Skeletal muscle tissue (tissue), 4 donors: ENCODE measurements around the gene FER. TPM values are rescaled to one million over a fixed set of nuclear protein-coding genes. Genes with fewer than 3 reads are reported as not detected.

Experiments used
- H3K27ac ChIP-seq: one replicate; pipeline ENCODE4 v1.7.0; 2013; ENCODE audit warnings: mild to moderate bottlenecking, low read depth, low read length, inconsistent platforms
- H3K27me3 ChIP-seq, 3 donors: one replicate each; pipeline ENCODE4 v1.7.0; 2013; ENCODE audit warnings: low read length in 3 of 3; ENCODE audit not compliant: control insufficient read depth in 3 of 3, insufficient read depth in 3 of 3
- H3K36me3 ChIP-seq, 3 donors: one replicate each; pipeline ENCODE4 v1.7.0; 2013; ENCODE audit warnings: low read length in 3 of 3; ENCODE audit not compliant: control insufficient read depth in 3 of 3, insufficient read depth in 3 of 3
- H3K4me1 ChIP-seq, 3 donors: one replicate each; pipeline ENCODE4 v1.7.0; 2013; ENCODE audit warnings: low read length in 3 of 3, mild to moderate bottlenecking in 3 of 3; ENCODE audit not compliant: control insufficient read depth in 3 of 3, insufficient read depth in 3 of 3
- H3K4me3 ChIP-seq, 3 donors: one replicate each; pipeline ENCODE4 v1.7.0; 2013; ENCODE audit warnings: low read length in 3 of 3
- H3K9ac ChIP-seq, 3 donors: one replicate each; pipeline ENCODE4 v1.7.0; 2013; ENCODE audit warnings: low read length in 3 of 3, mild to moderate bottlenecking in 3 of 3, moderate library complexity in 2 of 3, low read depth in 1 of 3
- H3K9me3 ChIP-seq, 3 donors: one replicate each; pipeline ENCODE4 v1.7.0; 2013; ENCODE audit warnings: low read length in 3 of 3; ENCODE audit not compliant: control insufficient read depth in 3 of 3
- total RNA-seq: library from RNA; depleted of rRNA; stranded (reverse); fragments of >200 nt; gene quantifications from one replicate; pipeline ENCODE4 v1.2.3, GENCODE V29; 2014
- donor health status: Osteomylitis.

FER gene
- total RNA-seq, 1 donor from 2014 or later, result 19.8 TPM

GRCh38 chr5:109192555-109193281 is 445.0 kb downstream of the FER start:
- H3K27ac ChIP-seq, result no peak overlapping the region
- peaks cover 0 to 3% (median 0%) of the 10 kb centered on the region in 3 donors for H3K36me3 ChIP-seq
- H3K27me3 ChIP-seq, result no peaks in the 10 kb centered on the region
- no peaks in the 10 kb centered on the region for H3K4me1 ChIP-seq
- no peak overlapping the region for H3K9ac ChIP-seq
- H3K4me3 ChIP-seq, result no peak overlapping the region
- H3K9me3 ChIP-seq, result no peaks in the 10 kb centered on the region

- no peaks in the 10 kb centered on the region for H3K36me3 ChIP-seq
- no peak overlapping the region for H3K27ac ChIP-seq
- no peak overlapping the region for H3K9ac ChIP-seq
- no peaks in the 10 kb centered on the region for H3K27me3 ChIP-seq
- no peak overlapping the region for H3K4me3 ChIP-seq
- no peaks in the 10 kb centered on the region for H3K9me3 ChIP-seq
- no peaks in the 10 kb centered on the region for H3K4me1 ChIP-seq
Measured at GRCh38 chr5:109195667-109196066, 448.0 kb downstream of the FER start.

GRCh38 chr5:109196087-109196822 is 448.6 kb downstream of the FER start:
- Histone ChIP-seq H3K4me1 (no peaks in the 10 kb centered on the region), H3K27ac (no peak overlapping the region), H3K9me3 (no peaks in the 10 kb centered on the region), H3K9ac (no peak overlapping the region), H3K4me3 (no peak overlapping the region), H3K36me3 (no peaks in the 10 kb centered on the region), H3K27me3 (no peaks in the 10 kb centered on the region)

- Histone ChIP-seq H3K27me3 (no peaks in the 10 kb centered on the region), H3K27ac (no peak overlapping the region), H3K4me3 (no peak overlapping the region), H3K9ac (no peak overlapping the region), H3K9me3 (no peaks in the 10 kb centered on the region), H3K36me3 (no peaks in the 10 kb centered on the region), H3K4me1 (no peaks in the 10 kb centered on the region)
Measured at GRCh38 chr5:109196823-109197160, 449.1 kb downstream of the FER start.

GRCh38 chr5:109199289-109199688 is 451.6 kb downstream of the FER start:
- no peaks in the 10 kb centered on the region for H3K9me3 ChIP-seq
- H3K9ac ChIP-seq, result no peak overlapping the region
- no peak overlapping the region for H3K27ac ChIP-seq
- H3K4me3 ChIP-seq, result no peak overlapping the region
- H3K4me1 ChIP-seq, result no peaks in the 10 kb centered on the region
- no peaks in the 10 kb centered on the region for H3K36me3 ChIP-seq
- H3K27me3 ChIP-seq, result no peaks in the 10 kb centered on the region

GRCh38 chr5:109199799-109200620 is 452.3 kb downstream of the FER start:
- Histone ChIP-seq H3K9me3 (no peaks in the 10 kb centered on the region), H3K36me3 (no peaks in the 10 kb centered on the region), H3K27me3 (no peaks in the 10 kb centered on the region), H3K4me3 (no peak overlapping the region), H3K9ac (no peak overlapping the region), H3K4me1 (no peaks in the 10 kb centered on the region), H3K27ac (no peak overlapping the region)

GRCh38 chr5:109215040-109215439 is 467.3 kb downstream of the FER start:
- no peaks in the 10 kb centered on the region for H3K4me1 ChIP-seq
- H3K27ac ChIP-seq, result no peak overlapping the region
- peaks cover 0 to 3% (median 2%) of the 10 kb centered on the region in 3 donors for H3K9me3 ChIP-seq
- no peak overlapping the region for H3K4me3 ChIP-seq
- no peaks in the 10 kb centered on the region for H3K36me3 ChIP-seq
- H3K9ac ChIP-seq, result no peak overlapping the region
- H3K27me3 ChIP-seq, result no peaks in the 10 kb centered on the region

- no peak overlapping the region for H3K4me3 ChIP-seq
- peaks cover 0 to 3% (median 2%) of the 10 kb centered on the region in 3 donors for H3K9me3 ChIP-seq
- no peaks in the 10 kb centered on the region for H3K4me1 ChIP-seq
- no peak overlapping the region for H3K9ac ChIP-seq
- H3K36me3 ChIP-seq, result no peaks in the 10 kb centered on the region
- no peaks in the 10 kb centered on the region for H3K27me3 ChIP-seq
- no peak overlapping the region for H3K27ac ChIP-seq
Measured at GRCh38 chr5:109218818-109219217, 471.1 kb downstream of the FER start.

GRCh38 chr5:109223531-109223930 is 475.8 kb downstream of the FER start:
- no peak overlapping the region for H3K4me3 ChIP-seq
- no peak overlapping the region for H3K27ac ChIP-seq
- H3K9ac ChIP-seq, result no peak overlapping the region
- no peaks in the 10 kb centered on the region for H3K4me1 ChIP-seq
- H3K9me3 ChIP-seq, result peaks cover 0 to 2% (median 0%) of the 10 kb centered on the region in 3 donors
- no peaks in the 10 kb centered on the region for H3K36me3 ChIP-seq
- no peaks in the 10 kb centered on the region for H3K27me3 ChIP-seq
